Measurements from ENCODE around the gene AGPAT3.

Gene AGPAT3

DNA sequence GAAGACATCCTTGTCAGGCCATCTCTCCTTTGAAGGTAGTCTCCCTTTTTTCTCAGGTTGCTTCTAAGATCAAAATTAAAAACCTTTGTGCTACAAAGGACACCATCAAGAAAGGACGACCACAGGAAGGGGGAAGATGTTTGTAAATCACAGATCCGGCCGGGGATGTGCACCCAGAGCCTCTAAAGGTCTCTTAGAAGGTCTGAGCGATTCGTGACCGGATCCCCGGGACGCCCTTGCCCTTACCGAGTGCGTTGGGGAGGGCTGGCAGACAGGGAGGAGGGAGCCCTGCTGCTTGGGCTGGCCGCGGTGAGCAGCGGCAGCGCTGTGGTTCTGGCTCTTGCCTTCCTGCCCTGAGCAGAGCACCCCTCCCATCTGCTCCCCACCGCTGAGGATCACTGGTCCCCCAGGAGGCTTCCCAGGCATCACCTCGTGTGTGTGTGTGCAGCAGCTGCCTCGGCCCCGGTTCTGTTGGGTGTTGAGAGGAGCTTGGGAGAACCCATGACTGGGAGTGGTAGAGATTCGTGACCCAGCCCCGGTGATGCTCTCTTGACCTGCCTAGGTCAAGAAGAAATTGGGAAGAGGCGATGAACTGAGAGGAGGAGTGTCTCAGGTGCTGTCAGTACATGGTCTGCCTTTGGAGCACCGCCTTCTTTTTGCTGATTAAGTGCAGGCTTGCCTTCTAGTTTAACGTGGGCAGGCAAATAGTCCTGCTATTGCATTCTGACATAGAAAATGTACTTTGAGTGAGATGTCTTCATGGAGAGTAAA is 34.5 kb downstream of the AGPAT3 start:
- intact Hi-C loops (cut with DNase I): no loop called here
- DNase-seq: peak in 3 of 10 donors; percentile 40 to 67 (median 59)

DNA sequence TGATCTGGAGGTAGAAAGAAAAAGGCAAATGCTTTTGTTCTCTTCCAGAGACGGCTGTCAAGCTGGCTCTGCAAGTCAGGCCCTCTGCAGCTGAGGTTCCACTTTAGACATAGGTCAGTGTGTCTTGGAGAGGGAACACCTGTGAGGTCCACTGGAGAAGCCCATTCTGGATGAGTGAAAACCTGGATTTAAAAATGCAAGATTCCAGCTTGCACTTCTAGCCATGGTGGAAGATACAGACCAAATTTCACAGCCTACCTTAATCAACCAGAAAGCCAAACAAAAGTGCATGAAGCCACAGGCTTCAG is 35.0 kb downstream of the AGPAT3 start:
- intact Hi-C loops (cut with DNase I): no loop called here
- peak in 1 of 10 donors; percentile 33 for DNase-seq

DNA sequence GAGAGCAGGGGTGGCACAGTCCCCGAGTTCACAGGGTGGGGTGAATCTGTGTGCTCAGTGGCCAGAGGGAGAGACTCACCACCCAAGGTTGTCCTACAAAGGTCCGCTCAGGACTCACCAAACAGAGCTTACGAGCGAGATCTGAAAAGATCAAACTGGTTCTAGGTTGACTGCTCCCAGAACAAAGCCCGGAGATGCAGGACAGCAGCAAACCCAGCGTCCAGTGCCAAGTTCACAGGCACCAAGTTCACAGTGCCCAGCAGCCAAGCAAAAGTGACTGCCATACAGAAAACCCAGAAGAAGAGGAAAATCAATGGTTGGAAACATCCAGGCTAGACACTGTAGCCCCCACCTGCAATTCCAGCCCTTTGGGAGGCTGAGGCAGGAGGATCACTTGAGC is 35.7 kb downstream of the AGPAT3 start:
- DNase-seq: peak in 2 of 10 donors; percentile 9 to 33

DNA sequence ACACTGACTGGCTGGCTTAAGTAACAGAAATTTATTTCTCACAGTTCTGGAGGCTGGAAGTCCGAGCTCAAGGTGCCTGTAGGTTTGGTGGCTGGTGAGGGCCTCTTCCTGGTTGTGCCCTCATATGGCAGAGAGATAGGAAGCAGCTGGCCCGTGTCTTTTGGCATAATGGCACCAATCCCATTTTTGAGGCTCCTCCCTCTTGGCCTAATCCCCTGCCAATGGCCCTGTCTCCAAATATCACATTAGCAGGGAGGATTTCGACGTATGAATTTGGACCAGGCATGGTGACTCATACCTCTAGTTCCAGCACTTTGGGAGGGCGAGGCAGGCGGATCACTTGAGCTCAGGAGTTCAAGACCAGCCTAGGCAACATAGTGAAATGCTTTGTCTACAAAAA is 37.4 kb downstream of the AGPAT3 start:
- peak in 2 of 10 donors; percentile 2 to 29 for DNase-seq
- intact Hi-C loops (cut with DNase I): no loop called here

More for the DNA sequence above, 35.7 kb downstream of the AGPAT3 start:
- intact Hi-C loops (cut with DNase I): no loop called here

DNA sequence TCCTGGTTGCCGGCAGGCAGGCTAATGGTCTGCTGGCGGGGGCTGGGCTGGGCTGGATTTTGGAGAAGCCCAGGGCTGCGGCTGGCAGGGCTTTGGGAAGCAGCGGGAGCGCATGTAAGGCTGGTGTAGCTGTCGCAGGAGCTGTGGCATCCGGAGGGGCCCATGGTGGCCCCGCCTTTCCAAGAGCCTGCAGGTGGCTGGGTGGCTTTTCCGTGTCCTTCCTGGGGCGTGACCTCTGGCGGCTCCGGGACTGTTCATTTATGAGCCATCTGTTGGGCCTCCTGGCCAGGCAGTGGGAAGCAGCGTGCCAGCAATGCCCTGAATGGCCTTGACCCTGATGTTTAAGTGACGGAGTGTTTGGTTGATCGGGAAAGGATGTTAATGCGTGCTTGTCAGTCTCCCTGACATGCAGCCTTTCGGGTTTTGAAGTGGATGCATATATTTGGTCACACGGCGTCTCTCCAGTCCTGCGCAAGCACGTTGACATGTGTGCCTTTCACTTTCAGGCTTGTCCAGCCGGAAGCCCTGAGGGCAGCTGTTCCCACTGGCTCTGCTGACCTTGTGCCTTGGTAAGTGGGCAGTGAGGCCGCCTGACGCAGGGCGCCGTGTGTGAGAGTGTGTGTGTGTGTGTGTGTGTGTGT is 38.5 kb downstream of the AGPAT3 start:
- intact Hi-C loops (cut with DNase I): no loop called here
- peak in 3 of 10 donors; percentile 50 to 80 (median 64) for DNase-seq

DNA sequence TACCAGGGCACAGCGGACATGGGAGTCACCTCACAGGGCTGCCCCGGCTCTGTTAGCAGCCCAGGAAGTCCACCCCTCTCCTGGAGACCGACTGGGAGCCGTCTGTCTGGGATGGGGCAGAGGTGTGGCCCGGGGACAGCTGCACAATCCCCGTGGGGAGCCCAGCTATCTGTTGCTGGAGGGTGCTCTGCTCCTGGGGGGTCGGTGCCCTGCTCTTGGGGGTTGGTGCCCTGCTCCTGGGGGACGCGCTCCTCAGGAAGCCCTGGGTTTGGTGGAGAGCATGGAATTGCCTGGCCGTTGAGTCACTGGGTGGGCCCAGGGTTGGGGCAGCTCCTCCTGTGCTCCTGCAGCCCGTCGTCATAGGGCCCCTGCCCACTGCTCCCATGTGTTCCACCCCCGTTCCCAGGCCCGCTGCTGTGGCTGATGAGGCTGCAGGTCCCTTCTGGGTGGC is 39.3 kb downstream of the AGPAT3 start:
- DNase-seq: peak in 3 of 10 donors; percentile 22 to 62 (median 55)
- intact Hi-C loops (cut with DNase I): no loop called here

DNA sequence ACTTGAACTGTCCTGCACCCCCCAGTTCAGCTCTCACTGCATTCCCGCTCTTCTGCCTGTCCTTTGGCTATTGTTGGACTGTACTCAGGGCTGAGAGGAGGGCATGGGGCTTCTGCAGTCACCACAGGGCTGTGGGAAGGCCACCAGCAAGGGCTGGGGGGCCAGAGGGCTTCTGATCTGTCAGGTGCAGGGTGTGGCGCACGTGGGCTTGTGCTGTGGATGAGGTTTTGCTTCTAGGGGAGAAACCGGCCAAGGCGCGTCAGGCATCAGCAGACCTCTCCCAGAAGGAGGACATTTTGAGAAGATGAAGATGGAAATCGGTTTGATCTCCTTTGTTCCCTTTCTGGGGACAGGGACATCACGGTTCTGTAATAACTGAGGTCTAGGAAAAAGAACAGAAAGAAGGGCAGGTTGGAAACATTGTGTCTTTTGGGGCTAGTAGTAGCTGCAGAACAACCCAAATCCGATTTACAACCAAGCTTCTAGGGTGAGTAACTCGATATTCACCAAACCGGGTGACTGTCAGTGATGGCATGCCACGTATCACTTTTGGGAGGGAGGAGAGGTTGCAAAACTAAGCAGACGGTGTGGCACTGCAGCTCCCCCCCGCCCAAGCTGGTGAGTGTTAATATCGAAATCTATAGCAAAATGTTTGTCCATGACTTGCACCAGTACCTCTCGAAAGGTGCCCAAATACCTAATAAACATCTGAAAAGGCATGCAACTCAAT is 40.9 kb downstream of the AGPAT3 start:
- DNase-seq: peak in 3 of 10 donors; percentile 34 to 35 (median 35)
- intact Hi-C loops (cut with DNase I): no loop called here

DNA sequence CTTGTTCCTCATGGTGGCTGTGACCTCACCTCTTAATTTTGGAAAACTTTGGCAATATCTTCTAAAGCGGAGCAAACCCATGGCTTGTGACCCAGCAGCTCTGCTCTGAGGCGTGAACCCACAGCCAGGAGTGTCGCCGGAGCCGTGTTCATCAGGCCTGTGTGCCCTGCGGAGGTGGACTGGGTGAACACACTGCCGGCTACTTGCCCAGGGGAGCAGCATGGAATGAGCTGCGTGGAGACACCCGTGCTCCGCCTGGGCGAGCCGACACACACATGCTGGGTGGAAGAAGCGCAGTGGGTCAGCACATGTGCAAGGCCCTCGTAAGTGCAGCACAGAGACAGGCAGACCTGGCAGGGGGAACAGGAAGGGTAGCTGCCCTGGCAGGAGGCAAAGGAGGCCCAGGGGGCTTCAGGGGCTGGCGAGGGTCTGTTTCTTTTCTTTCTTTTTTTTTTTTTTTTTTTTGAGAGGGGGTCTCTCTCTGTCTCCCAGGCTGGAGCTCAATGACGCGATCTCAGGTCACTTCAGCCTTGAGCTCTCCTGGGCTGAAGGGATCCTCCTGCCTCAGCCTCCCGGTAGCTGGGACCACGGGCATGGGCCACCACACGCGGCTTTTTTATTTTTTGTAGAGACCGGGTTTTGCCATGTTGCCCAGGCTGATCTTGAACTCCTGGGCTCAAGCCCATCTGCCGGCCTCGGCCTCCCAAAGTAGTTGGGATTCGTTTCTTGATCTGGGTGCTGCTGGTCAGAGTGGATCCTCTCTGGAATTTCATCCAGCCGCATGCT is 41.8 kb downstream of the AGPAT3 start:
- intact Hi-C loops (cut with DNase I): no loop called here
- DNase-seq: peak in 3 of 10 donors; percentile 50 to 82 (median 57)

DNA sequence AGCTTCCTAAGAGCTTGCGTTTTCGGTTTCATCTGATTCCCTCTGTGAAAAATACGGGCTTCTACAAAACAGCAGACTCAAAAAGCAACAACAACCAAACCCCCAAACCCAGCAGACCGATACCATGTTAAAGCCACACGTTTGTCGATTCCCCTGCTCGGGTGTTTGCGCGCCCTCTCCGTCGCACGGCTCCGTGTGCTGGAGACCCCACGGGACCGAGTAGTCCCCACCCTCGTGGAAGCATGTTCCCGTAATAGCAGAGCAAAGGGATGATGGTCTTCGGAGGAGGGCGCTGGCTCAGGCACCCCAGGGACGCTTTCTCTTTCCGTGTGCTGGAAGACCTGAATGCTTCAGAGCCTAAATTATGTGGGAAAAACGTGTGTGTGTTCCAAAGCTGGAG is 42.7 kb downstream of the AGPAT3 start:
- intact Hi-C loops (cut with DNase I): no loop called here
- DNase-seq: peak in 2 of 10 donors; percentile 57 to 64

DNA sequence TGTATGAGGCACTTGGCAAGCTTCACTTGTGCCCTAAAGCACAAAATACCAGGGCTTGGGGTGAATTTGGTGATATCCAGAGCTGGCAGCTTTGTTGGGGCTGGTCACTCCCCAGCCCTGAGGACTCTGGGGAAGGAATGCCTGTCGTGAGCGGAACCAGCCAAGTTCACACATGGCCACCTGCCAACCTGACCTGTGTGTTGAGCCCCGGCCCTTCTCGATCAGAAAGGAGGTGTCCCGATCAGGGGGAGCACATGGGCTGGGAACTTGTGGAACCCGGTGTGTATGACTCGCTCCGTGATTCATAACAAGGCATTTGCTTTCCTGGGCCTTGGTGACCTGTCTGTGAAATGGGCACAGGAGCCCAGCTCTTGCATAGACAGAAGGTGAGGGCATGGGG is 43.1 kb downstream of the AGPAT3 start:
- intact Hi-C loops (cut with DNase I): no loop called here

DNA sequence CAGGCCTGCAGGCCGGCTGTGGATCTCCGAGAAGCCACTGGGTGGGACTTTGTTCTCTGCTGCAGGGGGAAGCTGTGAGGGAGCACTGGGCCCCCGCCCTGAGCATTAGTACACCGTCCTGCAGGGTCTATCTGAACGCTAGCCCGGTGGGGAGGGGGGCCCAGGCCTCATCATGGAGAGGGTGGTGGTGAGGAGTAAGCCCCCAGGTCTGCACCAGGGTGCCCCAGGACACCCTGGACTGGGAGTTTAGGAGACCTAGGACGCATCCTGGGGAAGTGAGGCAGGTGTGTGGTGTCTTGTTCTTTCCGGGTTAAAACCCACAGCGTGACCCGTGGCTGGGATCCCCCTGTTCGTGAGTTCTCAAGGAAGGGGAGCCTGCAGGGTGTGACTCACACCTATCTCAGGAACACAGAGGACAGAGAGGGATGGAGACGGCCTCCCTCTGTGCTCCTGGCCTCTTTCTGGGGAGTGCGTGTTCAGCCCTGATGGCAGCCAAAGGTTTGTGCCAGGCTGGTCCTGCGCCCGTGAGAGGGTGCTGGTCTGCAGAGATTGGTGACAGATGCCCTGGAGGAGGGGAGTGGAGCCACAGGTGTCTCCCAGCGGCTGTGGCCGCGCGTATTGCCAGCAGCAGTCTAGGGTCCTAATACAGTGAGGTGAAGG is 44.8 kb downstream of the AGPAT3 start:
- intact Hi-C loops (cut with DNase I): no loop called here

More for the DNA sequence above, 43.1 kb downstream of the AGPAT3 start:
- DNase-seq: peak in 2 of 10 donors; percentile 72 to 75

DNA sequence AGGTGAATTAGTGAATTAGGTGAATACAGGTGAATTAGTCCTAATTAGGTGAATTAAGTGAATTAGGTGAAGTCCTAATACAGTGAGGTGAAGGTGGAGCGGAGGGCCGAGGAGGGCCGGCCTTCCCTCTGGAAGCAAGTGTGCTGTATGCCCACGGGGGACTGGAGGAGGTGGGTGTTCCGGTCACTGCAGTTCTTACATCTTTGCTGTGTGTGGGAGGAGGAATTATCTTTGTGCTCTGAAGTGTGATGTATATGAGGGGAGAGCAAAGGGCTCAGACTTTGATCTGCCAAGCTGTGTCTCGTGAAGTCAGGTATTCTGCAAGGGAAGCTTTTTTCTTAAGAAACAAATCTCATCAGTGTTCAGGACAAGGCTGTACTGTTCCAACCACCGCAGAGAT is 45.4 kb downstream of the AGPAT3 start:
- peak in 3 of 10 donors; percentile 27 to 56 (median 29) for DNase-seq
- intact Hi-C loops (cut with DNase I): no loop called here

More for the DNA sequence above, 44.8 kb downstream of the AGPAT3 start:
- DNase-seq: peak in 3 of 10 donors; percentile 55 to 67 (median 57)

DNA sequence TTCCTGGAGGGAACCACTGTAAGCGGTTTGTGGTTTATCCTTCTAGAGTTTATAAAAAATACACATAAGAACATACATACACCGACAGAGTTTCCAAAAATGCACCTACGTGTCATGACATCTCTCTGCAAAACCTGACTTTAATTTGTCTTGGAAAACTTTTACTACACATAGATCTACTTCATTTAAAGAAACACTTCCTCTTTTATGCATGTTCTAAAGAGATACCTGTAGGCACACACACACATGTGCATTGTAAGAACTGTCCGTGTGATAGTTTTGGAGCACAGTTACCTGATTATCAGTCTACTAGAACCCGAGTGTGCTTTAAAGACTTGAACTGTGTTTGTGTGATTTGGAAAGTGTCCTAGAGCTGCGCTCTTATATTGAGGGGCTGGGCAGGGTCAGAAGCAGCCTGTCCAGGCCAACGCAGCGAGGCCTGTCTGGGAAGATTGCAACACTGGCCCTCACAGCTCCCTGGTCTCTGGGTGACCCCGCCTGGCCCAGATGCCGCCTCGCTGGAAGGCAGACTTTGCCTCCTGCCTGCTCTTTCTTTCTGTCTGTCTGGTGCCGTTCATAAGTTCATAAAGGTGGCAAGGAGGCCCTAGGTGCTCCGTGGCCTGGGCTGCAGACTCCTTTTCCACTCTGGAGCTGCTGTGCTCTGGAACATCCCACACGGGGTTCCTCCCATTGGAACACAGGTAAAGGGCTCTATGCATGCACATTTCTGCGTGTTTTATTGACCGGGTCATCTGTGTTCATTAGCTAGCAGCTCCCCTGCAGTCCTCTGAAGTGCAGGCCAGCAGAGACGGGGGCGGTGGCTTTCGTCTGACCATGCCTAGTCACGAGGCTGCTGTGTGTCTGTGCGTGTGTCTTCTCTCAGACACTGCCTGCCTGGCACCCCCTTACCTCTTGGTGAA is 46.3 kb downstream of the AGPAT3 start:
- DNase-seq: peak in 3 of 10 donors; percentile 28 to 59 (median 48)
- intact Hi-C loops (cut with DNase I): no loop called here

DNA sequence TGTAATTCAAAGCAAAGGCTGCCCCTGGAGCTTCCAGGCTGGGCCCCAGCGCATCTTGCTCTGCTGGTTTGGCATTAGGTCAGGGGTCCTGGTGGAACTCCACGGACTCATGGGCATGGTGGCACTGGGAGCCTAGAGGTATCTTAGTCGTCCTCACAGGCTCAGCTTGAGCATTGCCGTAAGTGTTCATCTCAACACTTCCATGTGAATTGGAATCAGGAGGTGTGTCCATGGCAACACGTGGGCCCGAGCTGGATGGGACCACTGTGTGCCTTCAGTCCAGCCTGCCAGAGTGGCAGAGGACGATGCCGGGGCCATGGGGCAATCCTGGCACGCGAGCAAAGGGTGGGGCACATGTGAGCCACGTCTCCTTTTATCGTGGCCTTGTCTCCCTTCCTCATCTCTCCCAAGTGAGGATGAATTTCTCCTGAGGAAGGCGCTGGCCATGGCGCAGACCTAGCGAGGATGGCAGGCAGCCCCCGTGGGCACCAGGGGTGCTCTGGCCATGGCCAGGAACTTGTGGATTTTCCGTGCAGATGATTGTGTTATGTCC is 47.0 kb downstream of the AGPAT3 start:
- peak in 3 of 10 donors; percentile 24 to 78 (median 49) for DNase-seq
- intact Hi-C loops (cut with DNase I): no loop called here

DNA sequence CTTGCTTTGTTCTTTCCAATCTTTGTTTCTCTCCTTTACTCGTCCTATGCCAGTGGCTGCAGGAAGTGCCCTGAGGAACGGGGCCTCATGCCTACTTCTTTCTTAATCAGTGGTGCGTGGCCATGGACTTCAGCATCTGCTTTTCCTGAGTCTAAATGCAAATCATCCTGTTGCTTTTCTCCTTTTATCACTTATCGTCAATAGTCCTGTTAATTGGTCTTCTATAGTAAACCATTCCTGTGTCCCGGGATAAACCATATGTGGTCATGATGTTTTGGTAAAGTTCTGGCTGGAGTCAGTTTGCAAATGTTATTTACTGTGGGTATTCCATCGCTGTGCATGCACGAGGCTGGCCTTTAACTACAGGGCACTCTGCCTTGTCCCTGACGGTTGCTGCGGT is 47.5 kb downstream of the AGPAT3 start:
- peak in 2 of 10 donors; percentile 9 to 39 for DNase-seq
- intact Hi-C loops (cut with DNase I): no loop called here

DNA sequence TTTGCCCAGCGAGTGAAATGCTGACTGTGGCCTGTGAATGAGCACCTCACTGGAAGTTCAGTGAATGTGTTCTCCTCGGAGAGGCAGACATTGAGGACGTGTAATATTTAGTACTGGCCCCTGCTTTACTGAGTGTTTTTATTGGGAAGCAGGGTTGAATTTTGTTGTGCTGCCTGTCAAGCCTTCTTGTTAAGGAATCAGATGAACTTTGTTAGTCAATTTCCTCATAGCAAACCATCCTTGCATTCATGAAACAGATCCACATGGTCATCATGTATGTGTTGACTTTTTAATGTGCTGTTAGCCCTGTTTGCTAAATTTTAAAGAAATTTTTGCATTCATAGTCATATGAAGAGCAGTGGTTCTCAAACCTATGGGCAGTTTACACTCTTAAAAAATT is 47.9 kb downstream of the AGPAT3 start:
- DNase-seq: no peak
- intact Hi-C loops (cut with DNase I): no loop called here

DNA sequence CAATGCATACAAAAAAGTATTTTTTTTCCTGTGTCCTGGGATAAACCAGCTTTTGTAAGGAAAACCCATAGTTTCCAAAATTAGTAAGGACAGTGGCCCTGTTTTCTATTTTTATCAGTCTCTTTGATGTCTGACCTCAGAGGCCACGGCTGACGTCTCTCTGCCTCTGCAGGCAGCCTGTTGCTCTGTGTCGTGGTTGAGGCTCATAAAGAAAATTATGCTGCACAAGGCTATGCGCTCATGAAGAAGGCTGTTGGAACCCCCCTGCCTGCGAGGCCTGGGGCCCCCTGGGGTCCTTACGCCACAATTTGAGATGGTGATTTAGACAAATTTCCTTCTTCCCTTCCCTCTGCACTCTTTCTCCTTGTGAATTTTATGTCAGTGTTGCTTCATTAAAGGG is 48.9 kb downstream of the AGPAT3 start:
- peak in 3 of 10 donors; percentile 27 to 67 (median 44) for DNase-seq
- intact Hi-C loops (cut with DNase I): no loop called here

DNA sequence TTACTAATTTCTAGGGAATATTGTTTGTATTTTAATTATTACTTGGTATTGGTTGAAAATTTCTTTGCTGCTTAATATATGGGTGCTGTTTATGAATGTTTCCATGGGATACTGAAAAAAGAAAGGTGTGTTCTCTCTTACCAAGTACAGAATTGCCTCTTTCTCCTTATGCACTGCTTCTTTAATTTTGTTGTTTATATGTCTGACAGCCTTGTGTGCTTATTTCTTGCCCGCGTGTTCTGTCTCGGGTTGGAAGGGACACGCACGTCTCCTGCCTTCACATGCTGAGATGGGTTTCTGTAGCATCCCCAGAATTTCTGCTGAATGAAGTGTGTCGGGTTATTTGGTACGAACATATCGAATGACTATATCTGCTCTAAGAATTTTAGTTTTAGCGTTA is 51.1 kb downstream of the AGPAT3 start:
- peak in 3 of 10 donors; percentile 13 to 40 (median 20) for DNase-seq

More for the DNA sequence above, 51.1 kb downstream of the AGPAT3 start:
- intact Hi-C loops (cut with DNase I): no loop called here
